K562 (cell line): ENCODE data around the gene ELMO1. TPM values are rescaled to one million over a fixed set of nuclear protein-coding genes. Genes with fewer than 3 reads are reported as not detected.

Source experiments
- ATAC-seq: fragments of 200-7000 bp; cut with Tn5 transposase; 3 replicates; pipeline ENCODE4 v1.9.1; 2020; ENCODE audit warnings: moderate library complexity
- BruUV-seq: library from RNA; stranded (reverse); fragments of 400-500 nt; replicated peaks from 2 replicates; lab custom pipeline; 2021; lab: Mats Ljungman, UMichigan
- CTCF ChIA-PET: fragments of 300-600 bp; formaldehyde crosslinking; extraction: SDS; loops from one replicate; lab custom pipeline; 2021; ENCODE audit warnings: low intra/inter-chr PET ratio; lab: Yijun Ruan, JAX
- POLR2A ChIA-PET: fragments of 300-600, 350-650 bp; sonication (Branson Sonifier 250); formaldehyde crosslinking; extraction: SDS; loops from one replicate; lab custom pipeline; 2021; ENCODE audit warnings: antibody characterized with exemption, inconsistent platforms; lab: Yijun Ruan, JAX
- DNase-seq, 4 experiments: peaks; one replicate each; pipeline versions ENCODE4 v3.0.0 to v3.0.0-alpha.2; 2011 to 2018; ENCODE audit warnings: low spot score in 3 of 4, mixed read lengths in 3 of 4; ENCODE audit errors: extremely low read depth in 1 of 4
- FAIRE-seq: peaks from 2 replicates; lab custom pipeline; 2011; peaks lifted over from hg19 to GRCh38; lab: Jason Lieb, UNC
- H2AFZ ChIP-seq: 2 replicates; pipeline ENCODE4 v1.6.0; 2011; ENCODE audit warnings: low read depth, low read length, control low read depth, inconsistent platforms
- H3K27ac ChIP-seq: fragments of 200-600 bp; 3 replicates; pipeline ENCODE4 v1.8.0; 2011; ENCODE audit warnings: low read depth, mild to moderate bottlenecking, control low read depth, inconsistent platforms, low read length, moderate library complexity, mixed read lengths; ENCODE audit errors: extremely low read depth
- H3K27me3 ChIP-seq, 2 experiments: fragments of 300-600 bp in 1 of 2; 2 replicates in 1 of 2; 3 replicates in 1 of 2; pipeline versions ENCODE4 v1.6.0 to v1.8.0; 2011; ENCODE audit warnings: inconsistent platforms in 2 of 2, low read length in 2 of 2, mild to moderate bottlenecking in 1 of 2, mixed read lengths in 1 of 2, moderate library complexity in 1 of 2; ENCODE audit not compliant: control insufficient read depth in 2 of 2, insufficient read depth in 2 of 2
- H3K36me3 ChIP-seq: fragments of 300-600 bp; 3 replicates; pipeline ENCODE4 v1.8.0; 2011; ENCODE audit warnings: mild to moderate bottlenecking, low read length, inconsistent platforms; ENCODE audit not compliant: control insufficient read depth, insufficient read depth
- H3K4me1 ChIP-seq, 2 experiments: fragments of 200-600 bp in 1 of 2; replicated peaks in 1 of 2; 2 replicates in 1 of 2; 3 replicates in 1 of 2; pipeline versions ENCODE4 v1.5.1 to v1.8.0; 2011; ENCODE audit warnings: inconsistent platforms in 2 of 2, low read length in 2 of 2, mild to moderate bottlenecking in 1 of 2, mixed read lengths in 1 of 2, moderate library complexity in 1 of 2; ENCODE audit not compliant: control insufficient read depth in 2 of 2, insufficient read depth in 2 of 2
- H3K4me2 ChIP-seq: 2 replicates; pipeline ENCODE4 v1.6.1; 2011; ENCODE audit warnings: low read length, control low read depth, inconsistent platforms, mixed read lengths; ENCODE audit not compliant: insufficient read depth
- H3K4me3 ChIP-seq: fragments of 200-600 bp; sonication (generic), shearing (Covaris generic); 2 replicates; pipeline ENCODE4 v1.5.1; 2016; ENCODE audit warnings: control low read depth, inconsistent platforms
- H3K79me2 ChIP-seq: fragments of 200-600 bp; 3 replicates; pipeline ENCODE4 v1.8.0; 2011; ENCODE audit warnings: low read length, inconsistent platforms; ENCODE audit not compliant: control insufficient read depth, insufficient read depth
- H3K9ac ChIP-seq, 2 experiments: 2 replicates each; pipeline versions ENCODE4 v1.6.0 to v1.6.1; 2011; ENCODE audit warnings: low read depth in 2 of 2, low read length in 2 of 2, control low read depth in 1 of 2, inconsistent platforms in 1 of 2, mild to moderate bottlenecking in 1 of 2, mixed read lengths in 1 of 2; ENCODE audit not compliant: insufficient read depth in 1 of 2
- H3K9me1 ChIP-seq: one replicate; pipeline ENCODE4 v1.6.0; 2011; ENCODE audit warnings: inconsistent platforms, mild to moderate bottlenecking, low read length, moderate library complexity; ENCODE audit not compliant: control insufficient read depth, insufficient read depth
- H3K9me3 ChIP-seq: replicated peaks from 2 replicates; pipeline ENCODE4 v1.5.1; 2011; ENCODE audit warnings: low read depth, low read length, inconsistent platforms; ENCODE audit not compliant: control insufficient read depth, insufficient read depth
- H4K20me1 ChIP-seq: replicated peaks from 2 replicates; pipeline ENCODE4 v1.6.1; 2011; ENCODE audit warnings: low read length, inconsistent platforms, mixed read lengths; ENCODE audit not compliant: control insufficient read depth, insufficient read depth
- CBFA2T3 ChIP-seq: fragments of 450-650 bp; IDR thresholded peaks from 2 replicates; pipeline ENCODE4 v1.6.1; 2017
- FOXA3 ChIP-seq, 2 experiments: fragments of 450-650 bp in 1 of 2; sonication (generic) in 1 of 2; formaldehyde crosslinking; IDR thresholded peaks in 1 of 2; conservative IDR thresholded peaks in 1 of 2; 2 replicates each; pipeline versions ENCODE4 v1.4.0 to v1.8.0; 2020 to 2022; ENCODE audit warnings: mild to moderate bottlenecking in 2 of 2, missing genetic modification reagents in 1 of 2
- HMBOX1 ChIP-seq: sonication (generic); IDR thresholded peaks from 2 replicates; pipeline ENCODE4 v1.6.1; 2016
- POLR2AphosphoS5 ChIP-seq: IDR thresholded peaks from 2 replicates; pipeline ENCODE4 v1.6.1; 2011; ENCODE audit warnings: mild to moderate bottlenecking, low read depth, low read length, moderate library complexity; ENCODE audit not compliant: control insufficient read depth, insufficient read depth
- WGBS: fragments of 100-300 bp; shearing (Covaris generic); methylation state at CpG from one replicate; pipeline ENCODE4 v1.1.6; 2016; ENCODE audit warnings: low coverage, mixed read lengths; ENCODE audit not compliant: insufficient coverage; ENCODE audit errors: missing lambda C conversion rate; 5-methylcytosine and 5-hydroxymethylcytosine counted together
- in situ Hi-C: fragments of 300-500 bp; cut with MboI; formaldehyde crosslinking; loops from 4 replicates; pipeline ENCODE4 v1.15.0; 2018; ENCODE audit warnings: inconsistent platforms, mixed read lengths
- intact Hi-C: fragments of 100-400 bp; cut with micrococcal nuclease; formaldehyde crosslinking; loops from 2 replicates; pipeline ENCODE4 v1.14.2; 2022
- polyA plus RNA-seq, 8 experiments: library from polyadenylated mRNA; depleted of rRNA in 4 of 8; stranded (reverse) in 5 of 8; unstranded in 3 of 8; fragments of >200 nt; fragmentation: Nextera tagmentation in 2 of 8; fragmentation: Illumina TruSeq in 1 of 8; extraction: Ambion mirVana in 2 of 8; extraction: Trizol in 1 of 8; gene quantifications; 2 replicates each; pipeline versions ENCODE4 v1.2.1 to v1.2.3, GENCODE V29; 2011 to 2014; ENCODE audit warnings: inconsistent platforms in 1 of 8, missing spikeins in 1 of 8
- total RNA-seq, 7 experiments: library from RNA; depleted of rRNA in 6 of 7; stranded (reverse); fragments of >200 nt in 6 of 7; fragmentation: Illumina TruSeq in 2 of 7; extraction: Trizol in 2 of 7; gene quantifications; 2 replicates each; pipeline versions ENCODE4 v1.2.1 to v1.2.3, GENCODE V29; 2011 to 2021; ENCODE audit warnings: low replicate concordance in 1 of 7

Gene ELMO1
- total and polyA plus RNA-seq, 9 of the 15 experiments (the other 6 are each of a cell fraction or from before 2014, with no cell fraction given): 0.36 to 7.2 (median 3.6) TPM

- no peaks in the 10 kb centered on the region for H3K9me3 ChIP-seq
- H3K36me3 ChIP-seq: no peaks in the 10 kb centered on the region
- H4K20me1 ChIP-seq: no peaks in the 10 kb centered on the region
- ATAC-seq (no peak), DNase-seq (no peak), FAIRE-seq (peak; percentile 29)
- no peak overlapping the region for H3K4me3 ChIP-seq
- no peak overlapping the region for H3K9ac ChIP-seq
- intact Hi-C loops: no loop called here
- peaks cover 6 to 11% of the 10 kb centered on the region in 2 experiments; a peak in 4 of 5 replicates for H3K4me1 ChIP-seq
- POLR2A ChIA-PET: no interaction called here
- CTCF ChIA-PET: no interaction called here
- no peaks in the 10 kb centered on the region for H3K9me1 ChIP-seq
- 37% methylated on average over 9 of the region's 9 CpGs for WGBS
- in situ Hi-C loops: no loop called here
- TF ChIP-seq FOXA3 (CRISPR knock-in tag; conservative IDR thresholded peaks at IDR 0.05 in 1 of 2, IDR thresholded peaks at IDR 0.05 in 1 of 2) (peak in 1 of 2 experiments; percentile 22; a peak in 1 of 4 replicates), CBFA2T3 (0 out of 2 replicates have a peak, but pooled peaks have one; percentile 30), HMBOX1 (peak; percentile 98), POLR2AphosphoS5 (no peak)
- peak overlapping the region; percentile 29; the same call in 1 of the 3 replicates for H3K27ac ChIP-seq
- H3K27me3 ChIP-seq: no peaks in the 10 kb centered on the region
- no peak overlapping the region for H3K4me2 ChIP-seq
- no peaks in the 10 kb centered on the region for H3K79me2 ChIP-seq
- no TSS peak for BruUV-seq
- peak overlapping the region; percentile 55; the same call in 1 of the 2 replicates for H2AFZ ChIP-seq
Observed at GRCh38 chr7:37344886-37345579, 103.6 kb downstream of the ELMO1 start.
